Measurements from ENCODE around the gene IFI6.
"Not testable (repeated sequence)": the region's sequence is repeated elsewhere in the genome, so short reads cannot be mapped to it uniquely, and the experiment has no call there.

Gene IFI6

GRCh38 chr1:27671964-27672749, at the start of gene IFI6:
Gene IFI6 (minus strand): TSS chr1:27672192. CDS start chr1:27669314, 2,878 bp downstream.
- DNase-seq (ENCODE audit: low read depth), result peak; percentile 97

- peak; percentile 25 for DNase-seq (ENCODE audit: low read depth)
Observed at GRCh38 chr1:27719286-27720251, 47.6 kb upstream of the IFI6 start.

GRCh38 chr1:27716262-27716895, 44.4 kb upstream of the IFI6 start:
- no peak for DNase-seq (ENCODE audit: low read depth)

- DNase-seq (ENCODE audit: low read depth), result no peak
Observed at GRCh38 chr1:27713869-27714513, 42.0 kb upstream of the IFI6 start.

- no peak for DNase-seq (ENCODE audit: low read depth)
Observed at GRCh38 chr1:27713139-27713725, 41.2 kb upstream of the IFI6 start.

- no peak for DNase-seq (ENCODE audit: low read depth)
Observed at GRCh38 chr1:27710574-27710973, 38.6 kb upstream of the IFI6 start.

GRCh38 chr1:27705545-27705944, 33.6 kb upstream of the IFI6 start:
- no peak for DNase-seq (ENCODE audit: low read depth)

GRCh38 chr1:27704958-27705357, 33.0 kb upstream of the IFI6 start:
- no peak for DNase-seq (ENCODE audit: low read depth)

GRCh38 chr1:27696835-27697234, 24.8 kb upstream of the IFI6 start:
- DNase-seq (ENCODE audit: low read depth), result not testable (repeated sequence)

- DNase-seq (ENCODE audit: low read depth), result no peak
Observed at GRCh38 chr1:27690183-27690582, 18.2 kb upstream of the IFI6 start.

GRCh38 chr1:27689423-27690173, 17.6 kb upstream of the IFI6 start:
- DNase-seq (ENCODE audit: low read depth), result peak; percentile 80

GRCh38 chr1:27687906-27688305, 15.9 kb upstream of the IFI6 start:
- no peak for DNase-seq (ENCODE audit: low read depth)

GRCh38 chr1:27686223-27686990, 14.4 kb upstream of the IFI6 start:
- DNase-seq (ENCODE audit: low read depth), result no peak

- DNase-seq (ENCODE audit: low read depth), result no peak
Observed at GRCh38 chr1:27684176-27684575, 12.2 kb upstream of the IFI6 start.

GRCh38 chr1:27682351-27682944, 10.5 kb upstream of the IFI6 start:
- no peak for DNase-seq (ENCODE audit: low read depth)

- DNase-seq (ENCODE audit: low read depth), result not testable (repeated sequence)
Observed at GRCh38 chr1:27681580-27681979, 9.6 kb upstream of the IFI6 start.

- DNase-seq (ENCODE audit: low read depth), result not testable (repeated sequence)
Observed at GRCh38 chr1:27680225-27680791, 8.3 kb upstream of the IFI6 start.

GRCh38 chr1:27678747-27679146, 6.8 kb upstream of the IFI6 start:
- DNase-seq (ENCODE audit: low read depth), result no peak

GRCh38 chr1:27676410-27676809, 4.4 kb upstream of the IFI6 start:
- DNase-seq (ENCODE audit: low read depth), result no peak
